Stimulated activated CD4-positive, alpha-beta T cell treated with anti-CD3 and anti-CD28 coated beads, Interleukin-15, amount 100 ng/mL, for 24 hours (primary cell): ENCODE results near the gene MFAP3L.

Experiments used
- DNase-seq: peaks from one replicate; pipeline ENCODE4 v3.0.0-alpha.2; 2020

The MFAP3L gene

GRCh38 chr4:170017252-170017651, 8.9 kb downstream of the MFAP3L start:
- no peak for DNase-seq

- no peak for DNase-seq
Measured at GRCh38 chr4:170015285-170015684, 10.9 kb downstream of the MFAP3L start.

- DNase-seq, result no peak
Measured at GRCh38 chr4:170014359-170015011, 11.7 kb downstream of the MFAP3L start.

GRCh38 chr4:170012629-170012958, 13.6 kb downstream of the MFAP3L start:
- no peak for DNase-seq

- no peak for DNase-seq
Measured at GRCh38 chr4:170011921-170012628, 14.1 kb downstream of the MFAP3L start.

GRCh38 chr4:170009291-170009690, 16.9 kb downstream of the MFAP3L start:
- no peak for DNase-seq

- no peak for DNase-seq
Measured at GRCh38 chr4:170008801-170009200, 17.4 kb downstream of the MFAP3L start.

- DNase-seq, result no peak
Measured at GRCh38 chr4:170008371-170008770, 17.8 kb downstream of the MFAP3L start.

GRCh38 chr4:170007113-170007512, 19.1 kb downstream of the MFAP3L start:
- DNase-seq, result no peak

GRCh38 chr4:170005472-170005871, 20.7 kb downstream of the MFAP3L start:
- DNase-seq, result no peak

- DNase-seq, result no peak
Measured at GRCh38 chr4:170004651-170005295, 21.4 kb downstream of the MFAP3L start.

- DNase-seq, result no peak
Measured at GRCh38 chr4:170003071-170004070, 22.8 kb downstream of the MFAP3L start.

- DNase-seq, result no peak
Measured at GRCh38 chr4:170001745-170002267, 24.4 kb downstream of the MFAP3L start.

GRCh38 chr4:170001011-170001744, 25.0 kb downstream of the MFAP3L start:
- no peak for DNase-seq

GRCh38 chr4:169999923-170000322, 26.3 kb downstream of the MFAP3L start:
- no peak for DNase-seq

- DNase-seq, result no peak
Measured at GRCh38 chr4:169998981-169999380, 27.2 kb downstream of the MFAP3L start.

GRCh38 chr4:169996379-169997240, 29.6 kb downstream of the MFAP3L start:
- DNase-seq, result no peak

GRCh38 chr4:169993531-169993930, 32.7 kb downstream of the MFAP3L start:
- no peak for DNase-seq

GRCh38 chr4:169988252-169988651, 37.9 kb downstream of the MFAP3L start:
- no peak for DNase-seq

GRCh38 chr4:169987327-169988228, 38.6 kb downstream of the MFAP3L start:
- no peak for DNase-seq
